Gastroesophageal sphincter (tissue), 4 donors: ENCODE data around the gene TEKT5. TPM values are rescaled to one million over a fixed set of nuclear protein-coding genes. Genes with fewer than 3 reads are reported as not detected.

ENCODE experiments used
- ATAC-seq: fragments of 150-250 bp; one replicate; pipeline ENCODE4 v1.9.1; 2016; ENCODE audit warnings: mild to moderate bottlenecking, moderate library complexity
- H3K27ac ChIP-seq, 4 donors: fragments of 200-600 bp; sonication (generic) in 3 of 4; 1 replicate in 3 of 4; 2 replicates in 1 of 4; pipeline ENCODE4 v1.5.1; 2016 to 2019
- H3K27me3 ChIP-seq: fragments of 200-600 bp; sonication (generic); one replicate; pipeline ENCODE4 v1.5.1; 2019
- H3K36me3 ChIP-seq, 2 donors: fragments of 200-600 bp; sonication (generic); one replicate each; pipeline ENCODE4 v1.5.1; 2019; ENCODE audit warnings: control low read depth in 1 of 2
- H3K4me1 ChIP-seq, 3 donors: fragments of 200-600 bp; sonication (generic); 1 replicate in 2 of 3; 2 replicates in 1 of 3; pipeline ENCODE4 v1.5.1; 2016 to 2019; ENCODE audit warnings: control low read depth in 2 of 3
- H3K4me3 ChIP-seq, 2 donors: fragments of 200-600 bp; sonication (generic); one replicate each; pipeline ENCODE4 v1.5.1; 2019; ENCODE audit warnings: mild to moderate bottlenecking in 1 of 2, moderate library complexity in 1 of 2
- H3K9me3 ChIP-seq, 3 donors: fragments of 200-600 bp; sonication (generic); one replicate each; pipeline ENCODE4 v1.5.1; 2017 to 2019; ENCODE audit warnings: control low read depth in 2 of 3
- EP300 ChIP-seq: sonication (generic); formaldehyde crosslinking; IDR thresholded peaks from one replicate; pipeline ENCODE4 v1.6.1; 2017; ENCODE audit warnings: antibody characterized with exemption, mild to moderate bottlenecking
- POLR2A ChIP-seq, 2 donors: fragments of 450-650 bp; IDR thresholded peaks; one replicate each; pipeline ENCODE4 v1.6.1; 2017; ENCODE audit warnings: antibody characterized with exemption in 2 of 2, mild to moderate bottlenecking in 2 of 2, moderate library complexity in 1 of 2
- POLR2AphosphoS5 ChIP-seq: sonication (generic); formaldehyde crosslinking; IDR thresholded peaks from one replicate; pipeline ENCODE4 v1.6.1; 2017; ENCODE audit warnings: antibody characterized with exemption
- WGBS, 2 donors: methylation state at CpG; one replicate each; pipeline ENCODE4 v1.1.5; 2018; ENCODE audit warnings: low coverage in 1 of 2; 5-methylcytosine and 5-hydroxymethylcytosine counted together
- total RNA-seq, 4 donors: library from RNA; depleted of rRNA; stranded (reverse); fragments of >200 nt; gene quantifications; one replicate each; pipeline ENCODE4 v1.1.0, GENCODE V29; 2016
- TF ChIP-seq, protein P1 (sequence below), 4 experiments: fragments of 200-600 bp in 2 of 4; fragments of 450-650 bp in 2 of 4; sonication (generic) in 1 of 4; IDR thresholded peaks; one replicate each; pipeline ENCODE4 v1.5.1; 2017 to 2019; ENCODE audit warnings: antibody characterized with exemption in 4 of 4, mild to moderate bottlenecking in 2 of 4, moderate library complexity in 2 of 4

The TEKT5 gene
- total RNA-seq, 4 donors from 2014 or later = 0.19 TPM; not detected in 3

DNA sequence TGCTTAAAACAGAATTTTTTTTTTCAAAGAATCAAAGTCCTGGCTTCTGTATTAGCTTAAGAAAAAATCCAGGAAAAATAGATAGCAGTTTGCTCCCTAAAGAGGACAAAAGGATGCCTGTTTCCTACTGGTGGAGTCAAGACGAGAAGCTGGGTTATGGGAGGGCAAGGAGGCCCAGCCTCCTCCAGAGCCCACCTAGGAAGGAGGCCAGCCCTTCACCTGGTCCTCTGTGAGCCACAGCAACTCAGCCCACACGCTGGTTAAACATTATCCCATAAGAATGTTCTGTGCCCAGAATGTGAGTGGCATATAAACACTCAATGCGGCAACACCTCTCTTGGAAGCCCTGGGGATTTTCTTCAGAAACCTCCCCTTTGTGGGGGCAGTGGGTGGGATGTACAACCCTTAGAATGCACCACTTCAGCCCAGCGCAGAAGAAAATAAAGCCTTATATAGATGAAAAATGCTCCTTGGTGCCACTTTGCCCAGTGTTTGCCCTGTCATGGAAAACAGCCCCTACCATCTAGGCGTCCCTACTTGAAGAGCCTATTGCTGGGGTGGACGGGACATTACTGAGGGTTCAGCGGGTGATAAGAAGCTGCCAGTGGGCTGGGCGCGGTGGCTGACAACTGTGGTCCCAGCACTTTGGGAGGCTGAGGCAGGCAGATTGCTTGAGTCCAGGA, 48.0 kb downstream of the TEKT5 start:
- no peak for ATAC-seq
- Histone ChIP-seq H3K4me1 (no peaks in the 10 kb centered on the region), H3K4me3 (no peak overlapping the region), H3K27ac (no peak overlapping the region), H3K36me3 (no peaks in the 10 kb centered on the region), H3K27me3 (no peaks in the 10 kb centered on the region), H3K9me3 (no peaks in the 10 kb centered on the region)
- WGBS, 2 donors = 78 to 84% methylated on average over 5 to 6 of the region's 9 CpGs
- no peak for TF ChIP-seq POLR2A (IDR thresholded peaks at IDR 0.05)
- TF ChIP-seq, protein P1, sequence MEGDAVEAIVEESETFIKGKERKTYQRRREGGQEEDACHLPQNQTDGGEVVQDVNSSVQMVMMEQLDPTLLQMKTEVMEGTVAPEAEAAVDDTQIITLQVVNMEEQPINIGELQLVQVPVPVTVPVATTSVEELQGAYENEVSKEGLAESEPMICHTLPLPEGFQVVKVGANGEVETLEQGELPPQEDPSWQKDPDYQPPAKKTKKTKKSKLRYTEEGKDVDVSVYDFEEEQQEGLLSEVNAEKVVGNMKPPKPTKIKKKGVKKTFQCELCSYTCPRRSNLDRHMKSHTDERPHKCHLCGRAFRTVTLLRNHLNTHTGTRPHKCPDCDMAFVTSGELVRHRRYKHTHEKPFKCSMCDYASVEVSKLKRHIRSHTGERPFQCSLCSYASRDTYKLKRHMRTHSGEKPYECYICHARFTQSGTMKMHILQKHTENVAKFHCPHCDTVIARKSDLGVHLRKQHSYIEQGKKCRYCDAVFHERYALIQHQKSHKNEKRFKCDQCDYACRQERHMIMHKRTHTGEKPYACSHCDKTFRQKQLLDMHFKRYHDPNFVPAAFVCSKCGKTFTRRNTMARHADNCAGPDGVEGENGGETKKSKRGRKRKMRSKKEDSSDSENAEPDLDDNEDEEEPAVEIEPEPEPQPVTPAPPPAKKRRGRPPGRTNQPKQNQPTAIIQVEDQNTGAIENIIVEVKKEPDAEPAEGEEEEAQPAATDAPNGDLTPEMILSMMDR (IDR thresholded peaks at IDR 0.05) = no peak
- no peak for TF ChIP-seq POLR2AphosphoS5
- TF ChIP-seq EP300 = no peak

DNA sequence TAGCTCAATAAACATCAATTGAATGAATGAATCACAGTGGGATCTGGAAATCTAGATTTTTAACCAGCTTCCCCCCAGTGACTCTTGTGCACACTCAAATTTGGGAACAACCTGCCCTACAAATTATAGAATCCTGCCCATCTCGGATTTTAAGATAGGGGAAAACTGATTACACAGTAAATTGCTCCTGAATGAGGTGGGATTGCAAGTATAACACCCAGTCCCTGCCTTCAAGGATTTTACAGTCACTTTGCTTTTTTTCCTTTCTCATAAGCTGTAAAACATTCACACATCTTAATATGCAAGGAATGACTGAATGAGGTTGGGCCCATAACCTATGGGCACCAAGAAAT, 48.5 kb downstream of the TEKT5 start:
- no peak overlapping the region for H3K4me3 ChIP-seq
- no peaks in the 10 kb centered on the region for H3K9me3 ChIP-seq
- no peaks in the 10 kb centered on the region for H3K27me3 ChIP-seq
- H3K27ac ChIP-seq = no peak overlapping the region
- no peaks in the 10 kb centered on the region for H3K4me1 ChIP-seq
- ATAC-seq = no peak
- TF ChIP-seq EP300 (no peak), POLR2A (IDR thresholded peaks at IDR 0.05) (no peak), POLR2AphosphoS5 (no peak)
- TF ChIP-seq, protein P1 (IDR thresholded peaks at IDR 0.05) = no peak
- WGBS, 2 donors = 31 to 50% methylated on average over 1 of the region's 1 CpG
- no peaks in the 10 kb centered on the region for H3K36me3 ChIP-seq

DNA sequence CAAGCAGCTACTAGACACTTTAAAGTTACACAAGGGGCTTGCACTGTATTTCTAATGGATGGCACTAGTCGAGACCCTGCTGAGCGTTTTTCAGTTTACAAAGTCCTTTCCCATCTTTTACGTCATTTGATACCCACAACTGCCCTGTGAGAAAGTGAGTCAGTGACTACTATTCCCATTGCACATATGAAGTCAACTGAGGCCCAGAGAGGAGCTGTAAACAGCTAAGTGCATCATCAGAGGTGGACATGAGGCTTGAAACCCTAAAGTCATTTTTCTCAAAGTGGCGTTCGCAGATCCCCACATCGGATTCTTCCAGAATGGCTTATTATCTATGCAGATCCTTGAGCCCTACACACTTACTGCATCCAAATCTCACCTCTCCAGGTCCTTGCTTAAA, 50.6 kb downstream of the TEKT5 start:
- no peaks in the 10 kb centered on the region for H3K36me3 ChIP-seq
- ATAC-seq = no peak
- H3K4me1 ChIP-seq = no peaks in the 10 kb centered on the region
- H3K9me3 ChIP-seq = no peaks in the 10 kb centered on the region
- H3K27me3 ChIP-seq = no peaks in the 10 kb centered on the region
- no peak overlapping the region for H3K4me3 ChIP-seq
- TF ChIP-seq, protein P1 (IDR thresholded peaks at IDR 0.05) = no peak
- TF ChIP-seq POLR2A (IDR thresholded peaks at IDR 0.05) (no peak), POLR2AphosphoS5 (no peak), EP300 (no peak)
- 81 to 84% methylated on average over 6 of the region's 6 CpGs for WGBS, 2 donors
- no peak overlapping the region for H3K27ac ChIP-seq

DNA sequence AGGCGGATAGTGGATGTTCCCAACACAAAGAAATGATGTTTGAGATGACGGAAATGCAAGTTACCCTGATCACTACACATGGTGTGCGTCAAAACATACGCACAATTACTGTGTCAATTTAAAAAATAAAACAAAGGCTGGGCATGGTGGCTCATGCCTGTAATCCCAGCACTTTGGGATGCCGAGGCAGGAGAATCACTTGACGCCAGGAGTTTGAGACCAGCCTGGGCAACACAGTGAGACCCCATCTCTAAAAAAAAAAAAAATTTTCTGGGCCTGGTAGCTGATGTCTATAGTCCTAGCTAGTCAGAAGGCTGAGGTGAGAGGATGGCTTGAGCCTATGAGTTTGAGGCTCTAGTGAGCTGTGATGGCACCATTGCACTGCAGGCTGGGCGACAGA, 51.8 kb downstream of the TEKT5 start:
- Histone ChIP-seq H3K36me3 (no peaks in the 10 kb centered on the region), H3K9me3 (no peaks in the 10 kb centered on the region), H3K4me1 (no peaks in the 10 kb centered on the region), H3K4me3 (no peak overlapping the region), H3K27me3 (no peaks in the 10 kb centered on the region), H3K27ac (no peak overlapping the region)
- 76 to 90% methylated on average over 5 to 7 of the region's 7 CpGs for WGBS, 2 donors
- TF ChIP-seq EP300 (no peak), POLR2AphosphoS5 (no peak), POLR2A (IDR thresholded peaks at IDR 0.05) (no peak)
- TF ChIP-seq, protein P1 (IDR thresholded peaks at IDR 0.05) = no peak
- no peak for ATAC-seq
